Lower lobe of right lung (tissue), 2 donors: ENCODE measurements around the gene IGF1. TPM values are rescaled to one million over a fixed set of nuclear protein-coding genes. Genes with fewer than 3 reads are reported as not detected.

Experiments
- ATAC-seq, 2 donors: fragments of 200-7000 bp; cut with Tn5 transposase; one replicate each; pipeline ENCODE4 v1.9.1; 2020 to 2022; ENCODE audit warnings: mild to moderate bottlenecking in 2 of 2, moderate library complexity in 2 of 2
- DNase-seq: peaks from one replicate; pipeline ENCODE4 v3.0.0-alpha.2; 2020
- H3K27ac ChIP-seq: fragments of 200-600 bp; one replicate; pipeline ENCODE4 v1.8.0; 2022
- H3K27me3 ChIP-seq: fragments of 200-600 bp; one replicate; pipeline ENCODE4 v1.8.0; 2022; ENCODE audit warnings: low read depth
- H3K36me3 ChIP-seq: fragments of 200-600 bp; one replicate; pipeline ENCODE4 v1.8.0; 2022; ENCODE audit warnings: mild to moderate bottlenecking
- H3K4me1 ChIP-seq: fragments of 200-600 bp; one replicate; pipeline ENCODE4 v1.8.0; 2022
- H3K4me3 ChIP-seq: fragments of 200-600 bp; one replicate; pipeline ENCODE4 v1.8.0; 2022; ENCODE audit warnings: mild to moderate bottlenecking
- H3K9me3 ChIP-seq: fragments of 200-600 bp; one replicate; pipeline ENCODE4 v1.8.0; 2022
- intact Hi-C: fragments of 100-400 bp; cut with DNase I; formaldehyde crosslinking; loops from one replicate; pipeline ENCODE4 v1.11.0; 2022
- total RNA-seq: library from RNA; stranded (reverse); fragmentation: NEBNext Ultra II Directional; extraction: Animal tissue kit (Norgen Biotek cat#: 25700); gene quantifications from one replicate; pipeline ENCODE4 v1.2.1, GENCODE V29; 2021
- TF ChIP-seq, protein P1 (sequence below): fragments of 200-600 bp; IDR thresholded peaks from one replicate; pipeline ENCODE4 v1.8.0; 2022; ENCODE audit warnings: antibody characterized with exemption, mild to moderate bottlenecking
- donor health status: DM: no; HTN: yes; CAD: no; lungs with severe emphysema.

The IGF1 gene
- total RNA-seq, 1 donor from 2014 or later: 16.9 TPM

DNA sequence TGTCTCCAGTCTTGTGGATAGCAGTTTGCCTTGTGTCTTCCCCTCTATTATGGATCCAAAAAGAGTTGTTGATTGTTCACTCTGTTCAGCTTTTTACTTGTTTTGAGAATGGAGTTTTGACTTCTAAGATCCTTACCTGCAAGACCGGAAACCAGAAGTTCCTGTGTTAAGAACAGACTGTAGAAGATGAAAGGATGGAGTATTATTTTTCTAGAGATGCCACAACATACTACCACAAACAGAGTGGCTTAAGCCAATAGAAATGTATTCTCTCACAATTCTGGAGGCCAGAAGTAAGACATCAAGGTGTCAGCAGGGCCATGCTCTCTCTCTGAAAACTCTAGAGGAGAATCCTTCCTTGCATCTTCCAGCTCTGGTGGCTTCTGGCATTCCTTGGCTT is 95.0 kb downstream of the IGF1 start:
- H3K4me3 ChIP-seq: no peak overlapping the region
- ATAC-seq: no peak

DNA sequence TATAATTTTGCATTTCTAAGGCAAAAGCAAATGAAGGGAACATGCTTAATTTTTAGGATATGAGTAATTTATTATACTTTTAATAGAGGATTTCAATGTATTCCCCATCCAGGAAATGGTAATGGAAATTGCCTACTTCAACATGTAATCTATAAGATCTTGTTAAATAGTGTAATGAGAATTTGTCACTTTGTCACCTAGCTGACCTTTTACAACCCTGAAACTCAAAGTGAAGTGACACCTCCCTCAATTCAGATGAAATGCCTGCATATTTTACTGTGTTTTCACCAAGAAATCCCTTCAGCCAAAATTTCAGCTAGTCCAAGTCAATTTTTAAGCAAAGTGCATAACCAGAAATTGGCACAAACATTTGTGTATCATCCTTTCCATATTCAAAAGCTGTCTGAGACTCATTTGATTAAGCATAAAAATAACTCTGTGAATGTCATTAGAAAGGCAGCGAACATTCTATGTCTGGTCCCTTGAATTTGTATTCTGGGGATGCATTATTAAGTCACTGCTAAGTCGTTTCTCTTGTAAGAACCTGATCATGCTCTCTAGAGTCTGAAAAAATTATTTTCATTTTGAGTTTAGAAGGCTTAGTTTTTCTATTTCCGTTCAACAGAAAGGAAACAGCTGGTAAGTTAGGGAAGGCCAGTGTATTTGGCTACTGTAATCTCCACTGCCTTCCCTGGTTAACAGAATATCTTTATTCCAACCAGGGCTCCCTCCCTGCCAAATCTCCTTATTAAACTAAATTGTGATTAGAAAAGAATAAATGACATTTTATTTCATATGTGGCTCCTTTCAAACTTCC is 100.8 kb downstream of the IGF1 start:
- H3K9me3 ChIP-seq: no peaks in the 10 kb centered on the region
- no peak overlapping the region for H3K27ac ChIP-seq
- H3K4me3 ChIP-seq: no peak overlapping the region
- no peaks in the 10 kb centered on the region for H3K27me3 ChIP-seq
- H3K4me1 ChIP-seq: no peaks in the 10 kb centered on the region
- ATAC-seq (no peak), DNase-seq (no peak)
- TF ChIP-seq, protein P1, sequence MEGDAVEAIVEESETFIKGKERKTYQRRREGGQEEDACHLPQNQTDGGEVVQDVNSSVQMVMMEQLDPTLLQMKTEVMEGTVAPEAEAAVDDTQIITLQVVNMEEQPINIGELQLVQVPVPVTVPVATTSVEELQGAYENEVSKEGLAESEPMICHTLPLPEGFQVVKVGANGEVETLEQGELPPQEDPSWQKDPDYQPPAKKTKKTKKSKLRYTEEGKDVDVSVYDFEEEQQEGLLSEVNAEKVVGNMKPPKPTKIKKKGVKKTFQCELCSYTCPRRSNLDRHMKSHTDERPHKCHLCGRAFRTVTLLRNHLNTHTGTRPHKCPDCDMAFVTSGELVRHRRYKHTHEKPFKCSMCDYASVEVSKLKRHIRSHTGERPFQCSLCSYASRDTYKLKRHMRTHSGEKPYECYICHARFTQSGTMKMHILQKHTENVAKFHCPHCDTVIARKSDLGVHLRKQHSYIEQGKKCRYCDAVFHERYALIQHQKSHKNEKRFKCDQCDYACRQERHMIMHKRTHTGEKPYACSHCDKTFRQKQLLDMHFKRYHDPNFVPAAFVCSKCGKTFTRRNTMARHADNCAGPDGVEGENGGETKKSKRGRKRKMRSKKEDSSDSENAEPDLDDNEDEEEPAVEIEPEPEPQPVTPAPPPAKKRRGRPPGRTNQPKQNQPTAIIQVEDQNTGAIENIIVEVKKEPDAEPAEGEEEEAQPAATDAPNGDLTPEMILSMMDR: no peak
- intact Hi-C loops: no loop called here
- H3K36me3 ChIP-seq: no peaks in the 10 kb centered on the region

More for the DNA sequence above, 95.0 kb downstream of the IGF1 start:
- Histone ChIP-seq H3K27ac (no peak overlapping the region), H3K27me3 (no peaks in the 10 kb centered on the region), H3K4me1 (no peaks in the 10 kb centered on the region), H3K9me3 (no peaks in the 10 kb centered on the region), H3K36me3 (no peaks in the 10 kb centered on the region)
- TF ChIP-seq, protein P1: no peak
- DNase-seq: no peak
- intact Hi-C loops: no loop called here

- Histone ChIP-seq H3K27me3 (no peaks in the 10 kb centered on the region), H3K36me3 (no peaks in the 10 kb centered on the region), H3K4me1 (no peaks in the 10 kb centered on the region), H3K27ac (no peak overlapping the region), H3K9me3 (no peaks in the 10 kb centered on the region), H3K4me3 (no peak overlapping the region)
- ATAC-seq (no peak), DNase-seq (no peak)
- intact Hi-C loops: no loop called here
- TF ChIP-seq, protein P1: no peak
These were observed 103.6 kb downstream of the IGF1 start for GRCh38 chr12:102376781-102377180.

DNA sequence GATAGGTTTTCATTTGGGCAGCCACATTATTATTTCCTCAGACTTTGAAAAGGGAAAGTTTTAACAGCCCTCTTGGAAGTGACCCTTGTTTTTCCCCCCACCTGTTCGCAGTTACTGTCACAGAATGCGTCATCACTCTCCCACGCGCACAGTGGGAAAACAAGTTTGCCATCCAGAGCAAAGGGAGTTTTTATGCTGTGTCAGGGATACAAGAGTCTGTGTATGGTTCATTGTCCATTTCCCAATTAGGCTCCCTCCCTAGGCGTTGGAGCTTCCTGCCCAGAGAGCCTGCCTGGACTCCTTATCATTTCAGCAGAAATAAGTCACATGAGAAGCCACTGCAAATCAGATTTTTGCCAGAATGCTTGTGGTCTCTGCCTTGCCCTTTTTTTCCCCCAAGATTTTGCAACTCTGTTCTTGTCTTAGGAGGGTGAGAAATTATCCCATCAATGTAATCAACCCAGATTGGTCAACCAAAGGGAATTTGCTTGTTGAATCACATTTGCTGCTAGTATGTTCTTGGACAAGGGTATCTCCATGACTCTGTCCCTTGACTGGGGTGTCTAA is 104.1 kb downstream of the IGF1 start:
- Histone ChIP-seq H3K4me1 (no peaks in the 10 kb centered on the region), H3K4me3 (no peak overlapping the region), H3K9me3 (no peaks in the 10 kb centered on the region), H3K27ac (no peak overlapping the region), H3K36me3 (no peaks in the 10 kb centered on the region), H3K27me3 (no peaks in the 10 kb centered on the region)
- no peak for ATAC-seq
- no peak for DNase-seq
- TF ChIP-seq, protein P1: no peak
- intact Hi-C loops: no loop called here

- TF ChIP-seq, protein P1: no peak
- H3K36me3 ChIP-seq: no peaks in the 10 kb centered on the region
- H3K27me3 ChIP-seq: no peaks in the 10 kb centered on the region
- H3K4me3 ChIP-seq: no peak overlapping the region
- intact Hi-C loops: no loop called here
- DNase-seq (no peak), ATAC-seq (no peak)
- no peak overlapping the region for H3K27ac ChIP-seq
- no peaks in the 10 kb centered on the region for H3K9me3 ChIP-seq
- H3K4me1 ChIP-seq: no peaks in the 10 kb centered on the region
These were observed 106.2 kb downstream of the IGF1 start for GRCh38 chr12:102374190-102374589.
